ENCODE results near the gene SLC39A3.

The SLC39A3 gene

GRCh38 chr19:2739602-2740313, at the start of gene SLC39A3:
Gene SLC39A3, minus strand, starts transcription at chr19:2740017. Its CDS starts 2,760 bp downstream, at chr19:2737257.
- Histone ChIP-seq H3K4me1 (peaks cover 37% of the 10 kb centered on the region), H4K20me1 (peaks cover 31% of the 10 kb centered on the region), H3K9me3 (peaks cover 9% of the 10 kb centered on the region), H3K27me3 (no peaks in the 10 kb centered on the region; the same call in 1 of the 2 replicates), H3K4me3 (peak within 1 kb of the TSS; percentile 97), H3K4me2 (peak within 1 kb of the TSS; percentile 90), H3K27ac (peak within 1 kb of the TSS; percentile 89), H3K9ac (peak within 1 kb of the TSS; percentile 89), H3K36me3 (peaks cover 31% of the 10 kb centered on the region)
- TF ChIP-seq Cebpa-rat (IDR thresholded peaks at IDR 0.05): no peak

- peak overlapping the region; percentile 30; the same call in 1 of the 2 replicates for H3K9ac ChIP-seq
- peaks cover 74% of the 10 kb centered on the region for H3K4me1 ChIP-seq
- no peak for TF ChIP-seq Cebpa-rat (IDR thresholded peaks at IDR 0.05)
- H4K20me1 ChIP-seq: peaks cover 62% of the 10 kb centered on the region
- H3K27me3 ChIP-seq: no peaks in the 10 kb centered on the region
- H3K27ac ChIP-seq: no peak overlapping the region
- no peak overlapping the region for H3K4me2 ChIP-seq
- H3K36me3 ChIP-seq: peaks cover 63% of the 10 kb centered on the region
- no peak overlapping the region for H3K4me3 ChIP-seq
- H3K9me3 ChIP-seq: no peaks in the 10 kb centered on the region
Observed at GRCh38 chr19:2788237-2788636, 48.4 kb upstream of the SLC39A3 start.

GRCh38 chr19:2787115-2787514, 47.3 kb upstream of the SLC39A3 start:
- H3K9ac ChIP-seq: peak overlapping the region; percentile 13; the same call in 1 of the 2 replicates
- no peak overlapping the region for H3K4me3 ChIP-seq
- peak overlapping the region; percentile 99 for H3K4me2 ChIP-seq
- H3K36me3 ChIP-seq: peaks cover 54% of the 10 kb centered on the region
- no peaks in the 10 kb centered on the region for H3K9me3 ChIP-seq
- H3K27me3 ChIP-seq: no peaks in the 10 kb centered on the region
- peaks cover 70% of the 10 kb centered on the region for H3K4me1 ChIP-seq
- no peak overlapping the region for H3K27ac ChIP-seq
- TF ChIP-seq Cebpa-rat (IDR thresholded peaks at IDR 0.05): no peak
- peaks cover 64% of the 10 kb centered on the region for H4K20me1 ChIP-seq

- peaks cover 49% of the 10 kb centered on the region for H3K36me3 ChIP-seq
- peaks cover 75% of the 10 kb centered on the region for H3K4me1 ChIP-seq
- H3K9ac ChIP-seq: peak within 1 kb of the TSS; percentile 95
- TF ChIP-seq Cebpa-rat (IDR thresholded peaks at IDR 0.05): no peak
- H3K4me3 ChIP-seq: peak within 1 kb of the TSS; percentile 98
- H3K27ac ChIP-seq: peak within 1 kb of the TSS; percentile 93
- peak within 1 kb of the TSS; percentile 99 for H3K4me2 ChIP-seq
- H4K20me1 ChIP-seq: peaks cover 67% of the 10 kb centered on the region
- no peaks in the 10 kb centered on the region for H3K27me3 ChIP-seq
- H3K9me3 ChIP-seq: no peaks in the 10 kb centered on the region
Observed at GRCh38 chr19:2785244-2785997, 45.6 kb upstream of the SLC39A3 start, which contains the start of gene THOP1. Gene THOP1, plus strand, starts transcription at chr19:2785503. Its CDS starts 160 bp downstream, at chr19:2785663.

- TF ChIP-seq Cebpa-rat (IDR thresholded peaks at IDR 0.05): no peak
- no peaks in the 10 kb centered on the region for H3K27me3 ChIP-seq
- H3K27ac ChIP-seq: peak overlapping the region; percentile 98
- H4K20me1 ChIP-seq: peaks cover 67% of the 10 kb centered on the region
- no peaks in the 10 kb centered on the region for H3K9me3 ChIP-seq
- H3K4me3 ChIP-seq: peak overlapping the region; percentile 96
- H3K36me3 ChIP-seq: peaks cover 49% of the 10 kb centered on the region
- peak overlapping the region; percentile 90 for H3K4me2 ChIP-seq
- H3K4me1 ChIP-seq: peaks cover 83% of the 10 kb centered on the region
- H3K9ac ChIP-seq: 0 out of 2 replicates have a peak overlapping the region, but pooled peaks have one; percentile 15
Observed at GRCh38 chr19:2783781-2784145, 43.9 kb upstream of the SLC39A3 start.

- H3K9ac ChIP-seq: peak within 1 kb of the TSS; percentile 99
- H3K4me1 ChIP-seq: peaks cover 82% of the 10 kb centered on the region
- no peaks in the 10 kb centered on the region for H3K9me3 ChIP-seq
- no peaks in the 10 kb centered on the region for H3K27me3 ChIP-seq
- H3K36me3 ChIP-seq: peaks cover 49% of the 10 kb centered on the region
- H3K27ac ChIP-seq: peak within 1 kb of the TSS; percentile 98
- peaks cover 67% of the 10 kb centered on the region for H4K20me1 ChIP-seq
- peak; percentile 67; the same call in 1 of the 2 replicates for TF ChIP-seq Cebpa-rat (IDR thresholded peaks at IDR 0.05)
- peak within 1 kb of the TSS; percentile 96 for H3K4me3 ChIP-seq
- H3K4me2 ChIP-seq: peak within 1 kb of the TSS; percentile 97
Observed at GRCh38 chr19:2782936-2783780, 43.3 kb upstream of the SLC39A3 start, which contains the start of gene SGTA. Gene SGTA, minus strand, starts transcription at chr19:2783273. Its CDS starts 14,205 bp downstream, at chr19:2769068.

GRCh38 chr19:2782329-2782935, 42.6 kb upstream of the SLC39A3 start:
- Histone ChIP-seq H3K9ac (peak overlapping the region; percentile 99), H3K36me3 (peaks cover 49% of the 10 kb centered on the region), H4K20me1 (peaks cover 67% of the 10 kb centered on the region), H3K4me3 (peak overlapping the region; percentile 96), H3K27me3 (no peaks in the 10 kb centered on the region), H3K9me3 (no peaks in the 10 kb centered on the region), H3K4me1 (peaks cover 74% of the 10 kb centered on the region), H3K27ac (peak overlapping the region; percentile 98), H3K4me2 (peak overlapping the region; percentile 97)
- TF ChIP-seq Cebpa-rat (IDR thresholded peaks at IDR 0.05): no peak

GRCh38 chr19:2780284-2780683, 40.5 kb upstream of the SLC39A3 start:
- Histone ChIP-seq H4K20me1 (peaks cover 75% of the 10 kb centered on the region), H3K9ac (peak overlapping the region; percentile 57; the same call in 1 of the 2 replicates), H3K36me3 (peaks cover 55% of the 10 kb centered on the region), H3K27ac (peak overlapping the region; percentile 19; the same call in 1 of the 2 replicates), H3K4me3 (no peak overlapping the region; the same call in 1 of the 2 replicates), H3K9me3 (no peaks in the 10 kb centered on the region), H3K4me2 (peak overlapping the region; percentile 97), H3K4me1 (peaks cover 77% of the 10 kb centered on the region), H3K27me3 (no peaks in the 10 kb centered on the region)
- no peak for TF ChIP-seq Cebpa-rat (IDR thresholded peaks at IDR 0.05)
